Measurements from ENCODE around the gene TCEA2. TPM values are rescaled to one million over a fixed set of nuclear protein-coding genes. Genes with fewer than 3 reads are reported as not detected.

Gene TCEA2
- total RNA-seq, 1 donor from 2014 or later: 123 TPM

DNA sequence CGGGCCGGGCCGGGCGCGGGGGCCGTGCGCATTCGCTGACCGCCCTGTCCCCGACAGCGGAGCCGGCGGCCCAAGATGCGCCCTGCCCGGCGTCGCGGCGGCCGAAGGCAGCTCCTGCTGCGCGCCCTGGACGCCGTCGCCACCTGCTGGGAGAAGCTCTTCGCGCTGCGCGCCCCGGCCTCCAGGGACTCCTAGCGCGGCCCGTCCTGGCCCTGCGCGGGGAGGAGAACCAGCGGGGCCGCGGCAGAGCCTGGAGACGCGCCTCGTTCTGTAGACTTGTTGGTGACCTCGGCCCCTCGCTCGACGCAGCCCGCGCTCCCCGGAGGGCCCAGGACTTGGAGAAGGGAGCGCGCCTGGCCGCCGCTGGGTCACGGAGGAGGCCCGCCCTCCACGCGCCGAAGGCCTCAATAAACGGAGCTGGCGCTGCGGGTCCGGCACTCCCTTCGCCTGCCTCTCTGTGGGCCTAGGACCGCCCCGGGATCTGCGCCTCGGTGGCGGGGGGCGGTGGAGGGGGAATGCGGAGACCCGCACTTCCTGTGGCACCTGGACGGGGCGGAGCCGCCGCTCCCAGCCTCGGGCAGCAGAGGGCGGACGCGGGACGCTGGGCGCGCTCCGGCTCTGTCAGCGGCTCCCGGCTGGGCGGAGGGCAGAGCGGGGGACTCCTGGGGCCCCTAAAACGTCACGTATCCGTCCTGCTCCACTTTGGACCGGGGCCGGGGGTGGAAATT, 24.3 kb upstream of the TCEA2 start:
- H3K4me1 Mint-ChIP-seq (ENCODE audit: unreplicated experiment): peaks cover 35% of the 10 kb centered on the region
- H3K9me3 Mint-ChIP-seq (ENCODE audit: unreplicated experiment): no peaks in the 10 kb centered on the region
- peak overlapping the region; percentile 62 for H3K4me3 Mint-ChIP-seq (ENCODE audit: unreplicated experiment)
- no peak overlapping the region for H3K27ac Mint-ChIP-seq (ENCODE audit: unreplicated experiment)
- H3K27me3 Mint-ChIP-seq (ENCODE audit: unreplicated experiment): peaks cover 14% of the 10 kb centered on the region
- H3K36me3 Mint-ChIP-seq (ENCODE audit: low read depth, unreplicated experiment): no peaks in the 10 kb centered on the region
- TF ChIP-seq CTCF (IDR thresholded peaks at IDR 0.05; ENCODE audit: unreplicated experiment): peak; percentile 68
- peak; percentile 98 for DNase-seq (ENCODE audit: low spot score)

DNA sequence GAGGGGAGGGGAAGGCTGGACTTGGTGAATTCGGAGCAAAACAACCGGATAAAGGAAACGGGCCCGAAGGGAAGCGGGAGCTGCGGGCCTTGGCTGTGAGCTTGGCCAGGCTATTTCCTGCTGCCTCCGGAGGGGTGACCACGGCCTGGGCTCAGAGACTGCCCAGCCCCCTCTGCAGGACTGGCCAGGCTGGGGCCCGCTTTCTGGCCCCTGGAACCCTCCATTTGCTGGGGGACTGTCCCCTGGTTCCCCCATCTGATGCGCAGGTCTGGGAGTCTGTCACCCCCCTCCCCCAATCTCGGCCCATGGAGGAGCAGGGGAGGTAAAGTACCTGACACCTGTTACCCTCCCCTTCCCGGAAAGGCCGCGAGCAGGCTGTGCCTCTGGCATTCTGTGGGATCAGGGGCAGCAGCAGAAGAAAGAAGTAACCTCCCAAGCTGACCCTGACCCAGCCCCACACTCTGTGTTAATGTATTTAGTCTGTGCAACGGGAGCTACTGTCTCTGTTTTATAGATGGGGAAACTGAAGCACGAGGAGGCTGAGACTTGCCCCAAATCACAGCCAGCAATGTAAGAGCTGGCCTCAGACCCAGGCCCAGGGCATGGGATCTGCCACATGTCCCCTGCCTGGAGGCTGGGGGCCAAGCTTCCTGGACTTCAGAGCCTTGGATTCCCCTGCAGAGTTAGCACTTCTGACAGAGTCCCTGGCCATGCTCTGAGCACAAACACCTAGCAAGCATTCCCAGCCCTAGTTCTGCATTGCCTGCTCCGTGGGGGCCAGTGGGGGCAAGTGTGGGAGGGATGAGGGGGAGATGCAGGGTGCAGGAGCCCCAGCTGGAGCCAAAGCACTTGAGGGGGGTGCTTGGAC, 23.5 kb upstream of the TCEA2 start:
- Mint-ChIP-seq H3K4me1 (ENCODE audit: unreplicated experiment) (peaks cover 38% of the 10 kb centered on the region), H3K4me3 (ENCODE audit: unreplicated experiment) (peak overlapping the region; percentile 82), H3K9me3 (ENCODE audit: unreplicated experiment) (no peaks in the 10 kb centered on the region), H3K36me3 (ENCODE audit: low read depth, unreplicated experiment) (no peaks in the 10 kb centered on the region), H3K27ac (ENCODE audit: unreplicated experiment) (peak overlapping the region; percentile 86), H3K27me3 (ENCODE audit: unreplicated experiment) (peaks cover 16% of the 10 kb centered on the region)
- peak; percentile 22 for DNase-seq (ENCODE audit: low spot score)
- TF ChIP-seq CTCF (IDR thresholded peaks at IDR 0.05; ENCODE audit: unreplicated experiment): no peak

DNA sequence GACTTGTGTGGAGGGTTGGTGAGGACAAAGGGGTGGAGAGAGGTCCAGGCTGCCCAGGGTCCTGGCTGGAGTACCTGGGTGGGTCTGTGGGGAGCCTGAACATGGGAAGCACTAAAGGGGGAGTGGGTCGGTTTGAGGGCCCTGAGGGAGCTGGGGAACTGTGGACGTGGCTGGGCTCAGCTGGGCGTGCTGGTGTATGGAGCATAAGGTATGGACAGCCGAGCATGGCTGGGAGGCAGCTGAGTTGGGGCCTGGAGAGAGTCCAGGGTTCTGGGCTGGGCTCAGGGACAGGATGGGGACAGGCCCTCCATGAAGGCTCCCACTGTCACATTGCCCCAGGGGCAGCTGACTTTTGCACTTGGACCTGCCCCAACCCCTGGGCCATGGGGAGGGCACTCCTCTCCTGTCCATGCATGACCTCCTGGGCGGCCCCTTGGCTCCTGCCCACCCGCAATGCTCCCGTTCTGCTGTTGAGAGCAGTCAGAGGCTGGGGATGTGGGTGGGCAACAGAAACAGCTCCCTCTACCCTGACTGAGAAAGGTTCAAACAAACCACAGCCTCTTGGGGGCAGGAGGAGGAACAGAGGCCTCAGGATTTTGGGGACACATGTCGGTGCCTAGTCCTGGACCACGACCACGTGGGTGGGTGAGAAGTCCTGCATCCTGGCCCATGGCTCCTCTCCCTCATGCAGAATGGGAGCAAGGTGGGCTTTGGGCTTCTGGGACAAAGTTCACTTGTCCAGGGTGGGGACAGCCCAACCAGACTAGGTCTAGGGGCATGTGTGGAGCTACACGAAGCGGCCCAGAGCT, 22.6 kb upstream of the TCEA2 start:
- no peak for TF ChIP-seq CTCF (IDR thresholded peaks at IDR 0.05; ENCODE audit: unreplicated experiment)
- Mint-ChIP-seq H3K4me3 (ENCODE audit: unreplicated experiment) (peak overlapping the region; percentile 82), H3K9me3 (ENCODE audit: unreplicated experiment) (no peaks in the 10 kb centered on the region), H3K36me3 (ENCODE audit: low read depth, unreplicated experiment) (no peaks in the 10 kb centered on the region), H3K4me1 (ENCODE audit: unreplicated experiment) (peaks cover 40% of the 10 kb centered on the region), H3K27me3 (ENCODE audit: unreplicated experiment) (peaks cover 11% of the 10 kb centered on the region), H3K27ac (ENCODE audit: unreplicated experiment) (peak overlapping the region; percentile 86)
- no peak for DNase-seq (ENCODE audit: low spot score)

- H3K27me3 Mint-ChIP-seq (ENCODE audit: unreplicated experiment): peaks cover 10% of the 10 kb centered on the region
- peaks cover 3% of the 10 kb centered on the region for H3K36me3 Mint-ChIP-seq (ENCODE audit: low read depth, unreplicated experiment)
- peaks cover 47% of the 10 kb centered on the region for H3K4me1 Mint-ChIP-seq (ENCODE audit: unreplicated experiment)
- peak overlapping the region; percentile 84 for H3K27ac Mint-ChIP-seq (ENCODE audit: unreplicated experiment)
- no peak for DNase-seq (ENCODE audit: low spot score)
- H3K4me3 Mint-ChIP-seq (ENCODE audit: unreplicated experiment): peak overlapping the region; percentile 74
- no peaks in the 10 kb centered on the region for H3K9me3 Mint-ChIP-seq (ENCODE audit: unreplicated experiment)
- no peak for TF ChIP-seq CTCF (IDR thresholded peaks at IDR 0.05; ENCODE audit: unreplicated experiment)
Measured at GRCh38 chr20:64041040-64041780, 21.8 kb upstream of the TCEA2 start.
